ENCODE measurements around the gene APOBEC2. TPM values are rescaled to one million over a fixed set of nuclear protein-coding genes. Genes with fewer than 3 reads are reported as not detected.

Gene APOBEC2
- polyA plus RNA-seq, 3 donors: 0.22 to 0.82 (median 0.26) TPM

GRCh38 chr6:41074692-41075436 is 21.9 kb downstream of the APOBEC2 start:
- no peak for DNase-seq (ENCODE audit: extremely low read depth in 1 of 11, low read depth in 9 of 11, low spot score in 4 of 11)

DNA sequence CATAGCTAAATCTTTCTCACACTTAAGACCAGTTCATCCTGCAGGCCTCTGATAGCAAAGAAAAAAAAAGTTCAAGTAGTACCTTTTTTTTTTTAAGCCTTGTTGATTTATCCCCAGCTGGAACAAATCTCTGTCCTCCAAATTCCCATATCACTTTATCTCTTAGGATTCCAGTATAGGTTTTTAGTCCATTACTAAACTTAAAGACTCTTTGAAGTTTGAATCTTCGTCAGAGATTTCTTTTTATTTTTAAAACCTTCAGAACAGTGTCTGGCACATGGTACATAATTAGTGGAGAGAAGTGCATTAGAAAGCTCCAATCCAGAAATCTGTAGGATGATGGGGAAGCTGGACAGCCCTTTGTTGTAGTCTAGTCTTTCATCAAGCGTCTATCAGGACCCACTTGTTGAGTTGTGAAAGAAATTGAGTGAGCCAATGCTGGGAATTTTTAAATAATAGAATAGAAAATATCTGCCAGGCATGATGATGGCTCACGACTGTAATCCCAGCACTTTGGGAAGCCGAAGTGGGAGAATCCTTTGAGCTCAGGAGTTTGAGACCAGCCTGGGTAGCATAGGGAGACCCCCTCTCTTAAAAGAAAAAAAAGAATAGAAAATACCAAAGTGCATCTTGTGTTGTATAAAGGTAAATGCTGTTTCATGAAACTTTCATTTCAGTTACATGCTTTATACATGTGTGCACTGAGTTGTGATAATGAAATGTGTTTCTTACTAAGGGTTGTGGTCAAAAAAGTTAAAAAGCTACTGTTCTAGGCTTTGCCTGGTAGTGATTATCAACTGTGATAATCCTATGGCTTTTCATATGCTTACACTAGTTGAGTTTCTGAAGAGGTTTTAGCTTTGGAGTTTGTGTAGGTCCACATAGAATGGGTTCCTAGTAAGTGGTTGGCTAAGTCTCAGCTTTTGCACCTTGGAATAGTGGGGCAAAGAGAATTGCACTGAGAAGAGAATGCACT is 22.9 kb downstream of the APOBEC2 start:
- DNase-seq (ENCODE audit: extremely low read depth in 1 of 11, low read depth in 9 of 11, low spot score in 4 of 11): no peak

- peak in 2 of 11 donors; percentile 29 to 30 for DNase-seq (ENCODE audit: extremely low read depth in 1 of 11, low read depth in 9 of 11, low spot score in 4 of 11)
Observed at GRCh38 chr6:41077536-41077935, 24.5 kb downstream of the APOBEC2 start.

DNA sequence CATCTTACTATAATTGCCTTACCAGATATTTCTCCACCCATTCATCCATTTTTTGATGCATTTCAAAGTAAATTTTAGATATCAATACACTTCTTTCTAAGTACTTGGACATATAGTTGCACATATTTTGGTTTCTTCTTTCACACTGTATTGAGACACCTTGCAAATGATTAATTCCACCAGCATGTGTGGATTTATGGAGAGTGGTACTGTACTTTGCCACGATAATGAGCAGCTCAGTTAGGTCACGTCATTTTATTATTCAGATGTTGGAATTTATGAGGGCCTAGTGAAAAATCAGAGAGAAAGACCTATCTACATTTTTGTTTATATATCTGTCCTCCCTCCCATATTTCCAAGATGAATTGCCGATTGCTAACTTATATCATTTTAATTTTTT is 25.1 kb downstream of the APOBEC2 start:
- DNase-seq (ENCODE audit: extremely low read depth in 1 of 11, low read depth in 9 of 11, low spot score in 4 of 11): no peak

DNA sequence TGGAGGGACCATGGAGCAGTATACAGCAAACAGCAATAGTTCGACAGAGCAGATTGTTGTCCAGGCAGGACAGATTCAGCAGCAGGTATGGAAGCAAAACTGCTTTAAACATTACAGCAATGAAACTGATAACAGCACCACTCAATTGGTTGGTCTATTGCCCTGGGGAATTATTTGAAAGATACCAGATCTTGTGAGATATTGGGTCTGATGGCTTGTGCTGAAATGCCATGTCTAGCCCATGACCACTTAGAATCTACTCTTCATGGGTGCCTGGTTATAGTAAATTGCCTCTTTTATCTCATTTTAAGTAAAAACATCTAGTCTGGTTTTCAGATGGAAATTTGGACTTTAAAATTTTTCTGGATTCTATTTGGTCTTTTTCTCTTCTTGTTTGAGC is 26.1 kb downstream of the APOBEC2 start:
- DNase-seq (ENCODE audit: extremely low read depth in 1 of 11, low read depth in 9 of 11, low spot score in 4 of 11): no peak

- DNase-seq (ENCODE audit: extremely low read depth in 1 of 11, low read depth in 9 of 11, low spot score in 4 of 11): no peak
Observed at GRCh38 chr6:41080621-41081020, 27.6 kb downstream of the APOBEC2 start.

DNA sequence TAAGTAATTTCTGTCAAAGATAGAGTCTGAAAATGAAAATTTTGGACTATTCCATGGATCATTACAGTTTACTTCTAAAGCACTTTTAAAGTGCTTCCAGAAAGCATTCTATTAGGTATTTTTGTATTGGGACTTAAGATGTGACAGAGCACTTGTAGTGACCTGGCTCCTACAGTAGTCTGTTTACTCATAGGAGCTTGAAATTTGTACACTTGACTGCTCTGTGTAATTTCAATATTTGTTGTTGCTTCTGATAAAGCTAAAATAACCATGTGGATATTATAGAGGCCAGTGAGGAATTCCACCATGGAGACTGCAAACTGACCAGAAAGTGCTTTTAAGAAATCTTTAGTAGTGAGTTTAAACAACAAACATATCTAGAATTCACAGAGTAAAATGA is 30.1 kb downstream of the APOBEC2 start:
- no peak for DNase-seq (ENCODE audit: extremely low read depth in 1 of 11, low read depth in 9 of 11, low spot score in 4 of 11)

- DNase-seq (ENCODE audit: extremely low read depth in 1 of 11, low read depth in 9 of 11, low spot score in 4 of 11): no peak
Observed at GRCh38 chr6:41085182-41085581, 32.2 kb downstream of the APOBEC2 start.

GRCh38 chr6:41088451-41088850 is 35.4 kb downstream of the APOBEC2 start:
- DNase-seq (ENCODE audit: extremely low read depth in 1 of 11, low read depth in 9 of 11, low spot score in 4 of 11): no peak

GRCh38 chr6:41090841-41091761 is 38.1 kb downstream of the APOBEC2 start:
- no peak for DNase-seq (ENCODE audit: extremely low read depth in 1 of 11, low read depth in 9 of 11, low spot score in 4 of 11)

- DNase-seq (ENCODE audit: extremely low read depth in 1 of 11, low read depth in 9 of 11, low spot score in 4 of 11): no peak
Observed at GRCh38 chr6:41092421-41093140, 39.6 kb downstream of the APOBEC2 start.

GRCh38 chr6:41093729-41094128 is 40.7 kb downstream of the APOBEC2 start:
- DNase-seq (ENCODE audit: extremely low read depth in 1 of 11, low read depth in 9 of 11, low spot score in 4 of 11): no peak

DNA sequence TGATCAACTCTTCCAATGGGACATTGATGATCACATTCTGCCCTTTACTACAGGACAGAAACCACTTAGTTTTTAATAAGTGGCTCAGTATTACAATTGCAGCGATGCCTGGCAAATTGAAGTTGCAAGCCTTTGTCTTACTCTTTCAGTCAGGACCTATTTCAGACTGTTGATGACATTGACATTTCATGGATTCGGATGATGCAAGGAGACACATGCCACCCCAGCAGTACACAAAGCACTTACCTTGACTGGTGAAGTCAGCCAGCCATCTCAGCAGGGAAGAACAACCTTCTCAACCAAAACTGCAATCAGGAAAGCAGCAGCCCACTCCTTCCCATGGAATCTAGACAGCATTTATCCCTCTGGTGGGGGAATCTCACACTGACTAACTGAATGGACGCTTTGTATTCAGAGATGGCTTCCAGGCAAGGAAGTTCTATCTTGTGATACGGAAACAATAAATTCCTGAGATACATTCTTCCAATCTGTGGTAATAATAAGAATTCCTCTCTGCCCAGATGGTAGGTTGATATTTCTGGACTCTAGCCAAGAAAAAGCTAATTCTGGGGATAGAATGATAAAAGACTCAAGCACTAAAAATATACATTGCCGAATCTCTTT is 44.6 kb downstream of the APOBEC2 start:
- DNase-seq (ENCODE audit: extremely low read depth in 1 of 11, low read depth in 9 of 11, low spot score in 4 of 11): no peak

- DNase-seq (ENCODE audit: extremely low read depth in 1 of 11, low read depth in 9 of 11, low spot score in 4 of 11): no peak
Observed at GRCh38 chr6:41098366-41098765, 45.4 kb downstream of the APOBEC2 start.

DNA sequence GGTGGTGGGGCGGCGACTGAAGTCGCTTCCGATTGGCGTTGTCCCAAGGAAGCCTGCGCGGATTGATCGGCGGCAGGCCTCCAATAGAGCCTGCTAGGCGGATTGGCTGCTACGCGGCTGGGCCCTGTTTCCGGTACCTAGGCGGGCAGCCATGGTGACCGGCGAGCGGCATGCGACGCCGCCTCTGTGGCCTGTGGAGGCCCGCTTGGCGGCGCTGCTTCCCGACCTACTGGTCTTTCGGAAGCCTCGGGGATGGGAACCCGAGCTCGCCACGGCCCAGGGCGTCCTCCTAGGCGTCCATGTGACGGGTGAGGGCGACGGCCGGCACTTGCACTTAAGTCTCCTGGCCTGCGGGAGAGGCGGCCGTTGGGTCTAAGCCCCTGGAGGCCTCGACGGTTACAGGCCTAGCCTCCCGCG is 47.9 kb downstream of the APOBEC2 start:
- no peak for DNase-seq (ENCODE audit: extremely low read depth in 1 of 11, low read depth in 9 of 11, low spot score in 4 of 11)

GRCh38 chr6:41103847-41104246 is 50.8 kb downstream of the APOBEC2 start:
- DNase-seq (ENCODE audit: extremely low read depth in 1 of 11, low read depth in 9 of 11, low spot score in 4 of 11): no peak

DNA sequence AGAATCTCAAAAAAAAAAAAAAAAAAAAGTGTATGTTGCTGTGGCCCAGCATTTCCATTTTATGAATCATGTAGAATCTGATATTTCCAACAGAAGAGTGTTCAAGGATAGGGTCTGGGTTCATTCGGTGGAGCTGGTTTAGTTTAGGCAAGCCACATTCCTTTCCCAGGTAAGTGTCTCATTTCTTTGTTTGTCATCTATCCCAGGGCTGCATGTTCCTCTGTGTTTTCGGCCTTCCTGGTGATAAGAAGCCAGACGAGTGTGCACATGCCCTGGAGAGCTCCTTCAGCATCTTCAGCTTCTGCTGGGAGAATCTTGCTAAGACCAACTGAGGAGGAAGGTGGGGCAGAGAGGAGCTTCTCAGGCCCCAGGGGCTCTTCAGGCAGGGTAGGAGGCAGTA is 58.0 kb downstream of the APOBEC2 start:
- no peak for DNase-seq (ENCODE audit: extremely low read depth in 1 of 11, low read depth in 9 of 11, low spot score in 4 of 11)

All from renal cortex interstitium (tissue), 11 donors.